HUDEP-2 (cell line): ENCODE results near the gene SHLD1.

Source experiments
- DNase-seq, 76 experiments: peaks; one replicate each; lab custom pipeline; 2025; ENCODE audit not compliant: unreplicated experiment in 76 of 76; lab: John Stamatoyannopoulos, UW

SHLD1 gene

GRCh38 chr20:5809495-5809894 lies 59.3 kb downstream of the SHLD1 start:
- DNase-seq, result no peak

GRCh38 chr20:5810800-5811422 lies 60.7 kb downstream of the SHLD1 start:
- no peak for DNase-seq

GRCh38 chr20:5811746-5812145 lies 61.5 kb downstream of the SHLD1 start:
- DNase-seq, result no peak

DNA sequence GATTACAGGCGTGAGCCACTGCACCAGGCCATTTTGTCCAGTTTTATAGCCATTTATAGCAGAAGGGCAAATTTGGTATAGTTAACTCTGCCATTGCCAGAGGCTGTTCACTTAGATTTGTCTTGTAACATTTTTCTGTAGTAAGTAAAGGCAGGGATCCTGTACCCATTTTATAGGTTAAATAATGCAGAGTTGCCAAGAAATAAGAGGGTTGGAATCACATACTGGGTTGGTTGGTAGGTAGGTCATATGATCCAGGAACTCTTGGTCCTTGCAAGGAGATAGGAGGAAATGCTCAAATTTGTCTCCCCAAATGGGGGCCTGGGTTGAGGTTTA lies 68.1 kb downstream of the SHLD1 start:
- DNase-seq, result no peak

DNA sequence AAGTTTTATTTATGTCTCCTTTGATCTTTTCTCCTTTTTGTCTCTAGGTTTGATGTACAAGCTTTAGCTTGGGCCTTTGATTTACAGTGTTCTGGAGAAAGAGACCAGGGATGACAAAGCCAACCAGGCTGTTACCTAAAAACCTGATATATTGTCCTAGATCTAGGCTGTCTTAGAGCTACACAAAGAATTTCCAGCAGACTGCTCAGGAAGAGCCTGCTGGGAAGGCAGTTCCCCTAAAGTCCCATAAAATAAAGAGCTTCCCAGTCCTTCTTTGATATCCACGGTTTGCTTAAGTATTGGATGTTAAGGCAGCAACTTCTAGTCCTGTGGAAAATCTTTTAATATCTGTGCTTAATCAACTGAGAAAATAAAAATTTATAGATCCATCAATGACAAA lies 70.5 kb downstream of the SHLD1 start:
- DNase-seq, result no peak

DNA sequence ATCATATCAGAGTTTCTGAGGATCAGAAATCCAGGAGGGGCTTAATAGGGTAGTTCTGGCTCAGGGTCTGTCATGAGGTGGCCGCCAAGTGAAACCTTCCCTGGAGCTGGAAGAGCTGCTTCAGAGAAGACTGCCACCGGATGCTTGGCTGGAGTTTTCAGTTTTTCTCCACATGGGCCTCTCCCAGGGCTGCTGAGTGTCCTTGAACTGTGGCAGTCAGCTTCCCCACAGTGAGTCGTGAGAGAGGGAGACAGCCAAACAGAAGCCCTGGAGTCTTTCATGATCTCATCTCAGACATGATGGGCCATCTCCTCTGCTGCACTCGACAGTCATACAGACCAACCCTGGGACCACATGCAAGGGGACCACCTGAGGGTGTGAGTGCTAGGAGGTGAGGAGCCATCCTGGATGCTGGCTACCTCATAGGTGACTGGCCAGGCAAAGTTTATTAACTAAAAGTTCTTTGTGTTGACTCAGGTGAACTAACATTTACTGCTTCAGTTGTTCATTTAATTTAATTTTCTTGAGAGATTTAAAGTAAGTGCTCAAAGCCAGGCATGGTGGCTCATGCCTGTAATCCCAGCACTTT lies 71.5 kb downstream of the SHLD1 start:
- no peak for DNase-seq

- no peak for DNase-seq
These were observed 72.4 kb downstream of the SHLD1 start for GRCh38 chr20:5822569-5822968.

DNA sequence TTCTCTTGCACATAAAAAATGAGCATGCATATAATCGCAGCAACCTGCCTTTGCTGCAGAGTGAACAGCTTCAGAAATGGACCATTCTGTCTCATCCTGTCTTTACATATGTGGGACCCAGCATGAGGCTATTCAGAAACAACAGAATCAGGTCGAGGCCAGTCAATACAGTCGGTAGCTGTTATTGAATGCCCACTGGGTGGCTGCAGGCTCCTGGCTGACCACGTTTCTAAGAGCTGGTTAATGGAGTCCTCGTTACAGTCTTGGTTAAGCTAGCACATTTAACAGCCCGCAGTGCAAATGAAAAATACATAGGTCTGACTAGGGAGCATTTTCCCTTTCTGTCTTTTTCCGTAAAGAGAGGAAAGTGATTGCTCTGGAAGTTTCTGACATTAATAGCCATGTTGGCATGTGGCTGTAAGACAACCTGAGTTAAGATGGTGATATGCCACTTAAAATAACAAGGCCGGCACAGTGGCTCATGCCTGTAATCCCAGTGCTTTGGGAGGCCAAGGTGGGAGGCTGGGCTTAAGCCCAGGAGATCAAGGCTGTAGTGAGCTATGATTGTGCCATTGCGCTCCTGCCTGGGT lies 75.0 kb downstream of the SHLD1 start:
- DNase-seq, result no peak

DNA sequence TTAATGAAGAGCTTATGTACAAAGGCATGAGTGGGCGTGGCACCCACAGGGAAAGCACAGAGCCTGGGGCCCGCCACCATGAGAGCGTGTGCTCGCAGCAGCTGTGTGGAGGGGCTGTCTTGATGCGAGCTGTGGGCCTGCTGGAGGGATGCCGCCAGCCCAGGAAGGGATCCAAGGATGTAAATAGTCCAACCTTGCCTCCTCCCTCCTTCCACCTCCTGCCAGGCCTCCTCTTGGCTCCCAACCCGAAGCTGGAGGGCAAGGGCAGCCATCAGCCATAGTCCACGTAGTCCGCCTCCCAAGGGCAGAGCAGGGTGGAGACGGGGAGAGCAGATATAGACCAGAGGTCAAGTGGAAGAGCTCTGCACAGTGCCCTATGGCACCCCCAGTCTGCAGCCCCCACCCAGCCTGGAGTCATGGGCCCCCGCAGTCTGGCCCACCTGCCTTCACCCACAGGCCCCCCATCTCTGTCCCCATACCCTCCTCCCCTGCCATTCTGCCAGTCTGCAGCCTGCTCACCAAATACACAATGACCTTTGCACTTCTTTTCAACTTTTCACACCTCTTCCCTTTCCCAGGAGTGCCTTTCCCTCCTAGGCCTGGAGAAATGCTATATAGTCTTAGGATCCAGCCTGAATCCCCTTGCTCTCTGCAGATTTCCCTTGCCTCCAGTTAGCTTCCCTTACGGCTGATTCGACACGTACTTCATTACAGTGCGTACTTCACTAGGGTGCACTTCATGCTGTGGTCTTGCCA lies 77.1 kb downstream of the SHLD1 start:
- DNase-seq, result no peak

- no peak for DNase-seq
These were observed 77.7 kb downstream of the SHLD1 start for GRCh38 chr20:5827861-5828260.

GRCh38 chr20:5829241-5829809 lies 79.1 kb downstream of the SHLD1 start:
- DNase-seq, result no peak

- no peak for DNase-seq
These were observed 81.5 kb downstream of the SHLD1 start for GRCh38 chr20:5831539-5832237.

GRCh38 chr20:5833309-5833941 lies 83.2 kb downstream of the SHLD1 start:
- no peak for DNase-seq

GRCh38 chr20:5834436-5835005 lies 84.3 kb downstream of the SHLD1 start:
- DNase-seq, result no peak

GRCh38 chr20:5835321-5835821 lies 85.2 kb downstream of the SHLD1 start:
- no peak for DNase-seq

DNA sequence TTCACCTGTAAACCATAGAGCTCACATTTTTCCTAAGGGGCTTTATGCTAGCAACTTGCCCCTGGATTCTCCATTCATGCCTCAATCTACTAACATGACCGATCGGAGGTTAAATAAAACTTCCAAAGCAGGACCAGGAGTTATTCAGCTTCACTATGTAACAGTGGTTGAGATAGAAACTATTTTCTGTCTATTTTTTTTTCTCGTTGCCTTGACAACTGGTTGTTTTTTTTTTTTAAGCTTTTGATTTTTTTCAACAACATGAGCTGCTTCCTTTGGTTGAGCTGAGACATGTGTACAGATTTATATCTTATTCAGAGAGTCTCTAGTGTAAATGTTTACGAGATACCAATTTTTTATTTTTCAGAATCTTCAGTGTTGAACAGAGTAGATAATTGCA lies 85.7 kb downstream of the SHLD1 start:
- no peak for DNase-seq

DNA sequence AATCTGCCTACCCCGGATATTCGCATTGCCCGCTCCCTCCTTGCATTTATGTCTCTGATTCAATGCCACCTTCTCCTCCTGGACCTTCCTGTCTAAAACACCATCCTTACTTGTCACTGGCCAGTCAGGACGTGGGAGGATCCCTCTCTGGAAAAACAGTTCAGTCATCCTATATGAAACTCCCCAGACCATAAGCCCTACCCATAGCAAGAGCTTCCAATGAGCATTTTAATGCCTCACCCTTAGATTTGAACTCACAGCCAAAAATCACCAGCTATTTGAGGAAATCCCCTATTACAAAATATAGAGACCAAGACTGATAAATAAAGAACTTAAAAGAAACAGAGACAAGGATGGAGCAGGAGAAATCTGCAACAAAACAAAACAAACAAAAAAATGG lies 86.4 kb downstream of the SHLD1 start:
- DNase-seq, result no peak

GRCh38 chr20:5840411-5841002 lies 90.3 kb downstream of the SHLD1 start:
- DNase-seq, result no peak

DNA sequence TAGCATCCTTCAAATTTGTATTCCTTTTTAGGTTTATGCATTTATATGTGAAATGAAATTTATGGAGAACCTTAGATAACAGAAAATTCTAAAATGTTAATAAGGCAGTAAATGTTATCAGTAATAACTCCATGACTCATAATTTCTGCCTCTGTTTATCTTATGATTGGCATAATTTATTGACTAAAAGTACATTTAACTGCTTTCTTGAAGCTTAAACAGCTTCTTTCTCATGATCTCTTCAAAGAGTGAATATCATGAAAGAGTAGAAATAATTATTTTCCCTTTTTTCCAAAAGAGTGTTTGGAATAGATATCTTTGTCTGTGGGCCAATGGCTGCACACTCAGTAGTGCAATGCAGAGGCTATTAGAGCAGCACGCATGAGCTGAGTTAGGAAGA lies 91.3 kb downstream of the SHLD1 start:
- DNase-seq, result no peak

GRCh38 chr20:5842465-5842864 lies 92.3 kb downstream of the SHLD1 start:
- DNase-seq, result no peak
